ENCODE measurements around the gene OAS2. TPM values are rescaled to one million over a fixed set of nuclear protein-coding genes. Genes with fewer than 3 reads are reported as not detected.

OAS2 gene
- polyA plus RNA-seq, 1 donor from 2014 or later, result not detected

- Histone ChIP-seq H3K4me2 (ENCODE audit: low read length) (no peak within 1 kb of the TSS), H3F3A (ENCODE audit: insufficient read depth, low read length, poor library complexity, severe bottlenecking) (no peaks in the 10 kb centered on the region), H3K9ac (ENCODE audit: low read length) (no peak within 1 kb of the TSS), H3K27me3 (ENCODE audit: insufficient read depth, low read depth, low read length) (peaks cover 20% of the 10 kb centered on the region), H3K9me3 (ENCODE audit: low read length) (no peaks in the 10 kb centered on the region), H3K27ac (ENCODE audit: low read length) (no peak within 1 kb of the TSS), H4K20me1 (ENCODE audit: insufficient read depth) (no peaks in the 10 kb centered on the region), H3K4me3 (ENCODE audit: low read length) (no peak within 1 kb of the TSS), H3K36me3 (ENCODE audit: insufficient read depth, low read length) (no peaks in the 10 kb centered on the region), H2AFZ (ENCODE audit: low read depth, low read length) (no peak within 1 kb of the TSS), H3K79me2 (replicated peaks; ENCODE audit: insufficient read depth, low read length) (no peaks in the 10 kb centered on the region), H3K9me2 (ENCODE audit: insufficient read depth, low read length) (no peaks in the 10 kb centered on the region)
- TF ChIP-seq SMC3 (conservative IDR thresholded peaks at IDR 0.05; ENCODE audit: poor library complexity) (no peak), POLR2AphosphoS5 (IDR thresholded peaks at IDR 0.05) (no peak), CTCF (IDR thresholded peaks at IDR 0.05; ENCODE audit: poor library complexity, severe bottlenecking) (no peak), EP300 (conservative IDR thresholded peaks at IDR 0.05; ENCODE audit: poor library complexity, severe bottlenecking) (no peak), MXI1 (conservative IDR thresholded peaks at IDR 0.05; ENCODE audit: poor library complexity, severe bottlenecking) (no peak), REST (IDR thresholded peaks at IDR 0.05; ENCODE audit: borderline replicate concordance) (no peak), RAD21 (conservative IDR thresholded peaks at IDR 0.05) (no peak), TAF1 (IDR thresholded peaks at IDR 0.05; ENCODE audit: low read depth) (no peak), EZH2 (IDR thresholded peaks at IDR 0.05; ENCODE audit: borderline replicate concordance, insufficient read depth, low read length, poor library complexity, severe bottlenecking) (no peak)
These were observed 40.3 kb upstream of the OAS2 start, which contains the start of gene OAS3 for GRCh38 chr12:112937741-112938719. TSS of gene OAS3 (plus strand) at chr12:112938474. CDS start at chr12:112938531, 57 bp downstream.

DNA sequence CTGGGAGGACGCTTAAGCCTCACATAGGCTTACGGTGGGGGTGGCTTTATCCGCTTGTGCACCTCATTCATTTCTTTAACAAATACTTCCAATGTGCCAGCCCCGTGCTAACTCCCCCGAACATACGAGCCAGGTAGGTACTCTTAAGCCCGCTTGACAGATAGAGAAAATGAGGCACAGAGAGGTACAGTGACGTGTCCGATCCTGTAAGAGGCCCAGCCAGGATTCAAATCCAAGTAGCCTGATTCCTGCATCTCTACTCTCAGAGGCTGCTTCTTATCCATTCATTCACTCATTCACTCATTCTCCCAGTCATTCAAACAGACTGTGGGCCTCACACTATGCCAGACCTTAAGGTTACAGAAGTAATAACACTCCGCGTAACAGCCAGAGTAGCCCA, 39.6 kb upstream of the OAS2 start:
- TF ChIP-seq CTCF (IDR thresholded peaks at IDR 0.05; ENCODE audit: poor library complexity, severe bottlenecking) (no peak), EP300 (conservative IDR thresholded peaks at IDR 0.05; ENCODE audit: poor library complexity, severe bottlenecking) (no peak), RAD21 (conservative IDR thresholded peaks at IDR 0.05) (no peak), REST (IDR thresholded peaks at IDR 0.05; ENCODE audit: borderline replicate concordance) (no peak), MXI1 (conservative IDR thresholded peaks at IDR 0.05; ENCODE audit: poor library complexity, severe bottlenecking) (no peak), SMC3 (conservative IDR thresholded peaks at IDR 0.05; ENCODE audit: poor library complexity) (no peak), POLR2AphosphoS5 (IDR thresholded peaks at IDR 0.05) (no peak), TAF1 (IDR thresholded peaks at IDR 0.05; ENCODE audit: low read depth) (no peak), EZH2 (IDR thresholded peaks at IDR 0.05; ENCODE audit: borderline replicate concordance, insufficient read depth, low read length, poor library complexity, severe bottlenecking) (no peak)
- Histone ChIP-seq H2AFZ (ENCODE audit: low read depth, low read length) (no peak overlapping the region), H3F3A (ENCODE audit: insufficient read depth, low read length, poor library complexity, severe bottlenecking) (no peaks in the 10 kb centered on the region), H3K9me3 (ENCODE audit: low read length) (no peaks in the 10 kb centered on the region), H3K4me3 (ENCODE audit: low read length) (no peak overlapping the region), H3K4me2 (ENCODE audit: low read length) (no peak overlapping the region), H3K36me3 (ENCODE audit: insufficient read depth, low read length) (no peaks in the 10 kb centered on the region), H3K27me3 (ENCODE audit: insufficient read depth, low read depth, low read length) (peaks cover 20% of the 10 kb centered on the region), H3K27ac (ENCODE audit: low read length) (no peak overlapping the region), H3K79me2 (replicated peaks; ENCODE audit: insufficient read depth, low read length) (no peaks in the 10 kb centered on the region), H4K20me1 (ENCODE audit: insufficient read depth) (no peaks in the 10 kb centered on the region), H3K9ac (ENCODE audit: low read length) (no peak overlapping the region), H3K9me2 (ENCODE audit: insufficient read depth, low read length) (no peaks in the 10 kb centered on the region)

Data from neural cell (in vitro differentiated cells).